Pons (tissue), 1 donor: ENCODE data around the gene HOXD9.

ENCODE experiments used
- DNase-seq: peaks from one replicate; pipeline ENCODE4 v3.0.0-alpha.2; 2016; ENCODE audit warnings: low spot score

The HOXD9 gene

DNA sequence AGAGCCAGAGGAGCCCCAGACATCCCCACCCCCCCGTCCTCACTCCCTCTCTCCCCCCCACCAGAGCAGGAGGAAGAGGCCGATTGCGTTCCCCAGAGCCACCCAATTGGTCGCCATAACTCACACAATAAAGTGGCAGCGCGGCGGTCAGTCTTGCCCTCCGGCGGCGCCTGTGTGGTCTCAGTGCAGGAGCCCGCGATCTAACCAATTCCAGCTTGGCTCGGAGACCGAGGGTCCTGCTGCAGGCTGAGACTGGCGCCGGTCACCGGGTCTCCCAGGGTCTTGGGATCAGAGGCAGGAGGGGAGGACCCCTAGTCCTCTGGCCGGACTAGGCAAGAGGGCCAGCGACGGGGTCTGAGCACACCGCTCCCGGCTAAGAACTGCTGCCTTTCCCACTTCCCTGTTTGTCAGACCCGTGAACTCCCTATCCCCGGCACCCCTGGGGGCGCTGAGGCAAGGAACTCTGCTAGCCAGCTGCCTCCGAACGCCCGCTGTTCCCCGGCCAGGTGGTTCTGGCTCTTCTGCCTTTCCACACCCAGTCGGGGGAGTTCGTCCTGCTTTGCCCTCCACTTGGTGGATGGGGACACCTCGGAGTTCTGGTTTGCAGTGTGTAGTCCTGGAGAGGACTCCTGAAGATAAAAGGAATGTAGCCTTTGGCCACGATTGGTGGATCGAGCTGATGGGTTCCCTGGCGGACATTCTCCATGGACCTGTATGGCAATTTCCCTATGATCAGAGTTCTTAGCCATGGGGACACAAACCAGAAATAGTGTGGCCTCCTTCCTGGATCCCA is 24.0 kb upstream of the HOXD9 start:
- no peak for DNase-seq

DNA sequence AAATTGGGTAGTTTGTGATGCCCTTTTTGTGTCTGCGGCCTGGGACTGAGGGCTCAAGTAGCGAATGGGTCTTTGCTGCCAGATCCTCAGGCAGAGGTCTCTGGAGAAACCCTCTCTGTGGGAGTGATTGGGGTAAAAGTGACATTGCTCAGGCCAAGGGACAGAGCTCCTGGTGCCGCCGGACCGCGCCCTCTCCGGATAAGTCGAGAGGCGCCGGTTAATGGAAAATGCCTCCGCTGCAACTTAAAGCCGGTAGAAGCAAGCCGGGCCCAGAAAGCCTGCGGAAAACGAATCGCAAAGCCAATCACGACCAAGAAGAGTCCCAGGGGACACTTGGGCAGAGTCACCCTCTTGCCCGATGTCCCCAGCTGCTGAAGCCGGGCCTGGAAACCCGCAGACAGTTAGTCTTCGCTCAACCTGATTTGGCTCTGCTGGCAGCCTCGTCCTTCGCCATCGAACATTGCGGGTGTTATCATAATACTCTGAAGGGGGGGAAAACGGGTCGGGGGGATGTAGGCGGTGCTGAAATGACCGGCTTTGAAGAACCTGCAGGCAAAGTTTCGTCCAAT is 23.3 kb upstream of the HOXD9 start:
- DNase-seq: no peak

DNA sequence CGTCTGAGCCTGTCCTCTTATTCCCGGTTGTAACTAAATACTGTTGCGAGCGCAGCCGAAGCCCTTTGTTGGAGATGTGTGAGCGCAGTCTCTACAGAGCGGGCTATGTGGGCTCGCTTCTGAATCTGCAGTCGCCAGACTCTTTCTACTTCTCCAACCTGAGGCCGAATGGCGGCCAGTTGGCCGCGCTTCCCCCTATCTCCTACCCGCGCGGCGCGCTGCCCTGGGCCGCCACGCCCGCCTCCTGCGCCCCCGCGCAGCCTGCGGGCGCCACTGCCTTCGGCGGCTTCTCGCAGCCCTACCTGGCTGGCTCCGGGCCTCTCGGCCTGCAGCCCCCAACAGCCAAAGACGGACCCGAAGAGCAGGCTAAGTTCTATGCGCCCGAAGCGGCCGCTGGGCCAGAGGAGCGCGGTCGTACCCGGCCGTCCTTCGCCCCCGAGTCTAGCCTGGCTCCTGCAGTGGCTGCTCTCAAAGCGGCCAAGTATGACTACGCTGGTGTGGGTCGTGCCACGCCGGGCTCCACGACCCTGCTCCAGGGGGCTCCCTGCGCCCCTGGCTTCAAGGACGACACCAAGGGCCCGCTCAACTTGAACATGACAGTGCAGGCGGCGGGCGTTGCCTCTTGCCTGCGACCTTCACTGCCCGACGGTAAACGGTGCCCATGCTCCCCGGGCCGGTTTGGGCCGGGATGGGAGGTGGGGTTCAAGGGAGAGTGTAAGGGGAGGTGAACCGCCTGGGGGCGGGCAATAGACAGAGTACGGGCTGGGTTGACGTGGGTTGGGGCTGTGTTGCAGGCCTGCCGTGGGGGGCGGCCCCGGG is 22.6 kb upstream of the HOXD9 start, which contains the start of gene HOXD12:
Gene HOXD12, plus strand, starts transcription at position 68 of the 819 bp plus-strand sequence. Its CDS starts 7 bp downstream, at position 75.
- no peak for DNase-seq

- no peak for DNase-seq
Observed at GRCh38 chr2:176100547-176101140, 21.9 kb upstream of the HOXD9 start.

DNA sequence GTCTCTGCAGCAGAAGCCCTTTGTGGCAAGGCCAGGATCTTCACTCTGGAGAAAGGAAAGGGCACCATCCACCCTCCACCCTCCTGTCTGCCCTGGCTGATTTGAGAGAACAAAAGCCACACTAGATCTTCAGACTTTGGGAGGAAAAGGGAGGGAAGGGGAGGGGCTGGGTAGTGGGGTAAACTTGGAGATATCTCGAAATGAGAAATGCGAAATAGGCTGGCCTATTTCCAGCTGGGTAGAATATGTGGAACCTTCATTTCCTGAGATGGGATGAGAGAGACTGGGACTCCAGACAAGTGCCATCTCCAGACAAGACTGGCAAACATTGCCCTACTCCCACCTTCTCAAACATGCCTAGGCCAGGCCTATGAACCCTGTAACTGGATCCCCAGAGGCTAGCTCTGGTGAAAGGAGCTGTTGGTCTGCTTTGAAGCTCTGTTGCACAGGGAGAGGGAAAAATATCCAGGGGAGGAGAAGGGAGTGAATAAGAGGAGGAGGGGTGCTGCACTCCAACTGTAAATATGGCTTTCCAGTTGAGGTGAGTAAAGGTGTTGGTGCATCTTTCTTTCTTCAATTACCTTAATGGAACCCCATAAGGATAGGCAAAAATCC is 21.2 kb upstream of the HOXD9 start:
- DNase-seq: no peak

DNA sequence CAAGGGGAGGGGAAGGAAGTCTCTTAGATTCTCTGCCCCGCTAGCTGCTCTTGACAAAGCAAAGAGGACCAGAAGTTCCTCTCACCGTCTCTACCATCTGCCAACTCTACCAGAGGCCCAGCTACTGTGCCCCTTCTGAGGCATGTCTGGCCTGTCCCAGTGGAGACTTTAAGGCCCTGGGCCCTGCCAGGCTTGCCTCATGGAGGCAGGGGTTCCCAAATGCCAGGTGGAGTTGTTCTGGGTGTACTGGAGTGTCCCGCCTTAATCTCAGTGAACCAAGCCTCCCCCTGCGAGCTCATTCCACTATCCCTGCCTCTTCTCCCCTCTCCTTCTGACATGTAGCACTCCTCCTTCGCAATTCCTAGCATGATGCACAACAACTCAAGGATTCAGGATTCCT is 20.7 kb upstream of the HOXD9 start:
- DNase-seq: no peak

DNA sequence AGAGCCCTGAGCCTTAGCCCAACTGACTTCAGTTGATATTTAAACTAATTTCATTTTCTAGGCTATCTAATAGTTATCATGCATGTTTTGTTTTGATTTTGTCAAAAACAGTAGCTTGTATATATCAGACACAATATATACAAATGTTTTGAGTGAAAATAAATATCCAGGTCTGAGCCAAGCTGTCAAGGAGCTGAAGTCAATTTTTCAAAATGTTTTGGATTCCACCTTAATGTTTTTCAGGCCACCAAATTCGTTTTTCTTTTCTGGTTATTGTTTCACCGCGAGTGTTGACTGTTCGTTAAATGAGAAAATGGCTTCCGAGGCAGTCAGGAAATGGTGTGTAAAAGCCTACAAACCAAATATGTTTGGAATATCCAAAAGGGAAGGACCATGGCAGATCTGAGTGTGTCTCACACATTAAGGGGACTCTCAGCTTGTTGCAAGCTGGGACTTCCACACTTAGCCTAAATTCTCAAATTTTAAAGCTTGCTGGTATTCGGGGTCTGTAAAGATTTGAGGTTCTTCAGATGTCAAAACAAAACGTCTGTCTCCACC is 20.1 kb upstream of the HOXD9 start:
- no peak for DNase-seq

- DNase-seq: no peak
Observed at GRCh38 chr2:176103194-176103593, 19.3 kb upstream of the HOXD9 start.

GRCh38 chr2:176103742-176104315 is 18.7 kb upstream of the HOXD9 start:
- no peak for DNase-seq

DNA sequence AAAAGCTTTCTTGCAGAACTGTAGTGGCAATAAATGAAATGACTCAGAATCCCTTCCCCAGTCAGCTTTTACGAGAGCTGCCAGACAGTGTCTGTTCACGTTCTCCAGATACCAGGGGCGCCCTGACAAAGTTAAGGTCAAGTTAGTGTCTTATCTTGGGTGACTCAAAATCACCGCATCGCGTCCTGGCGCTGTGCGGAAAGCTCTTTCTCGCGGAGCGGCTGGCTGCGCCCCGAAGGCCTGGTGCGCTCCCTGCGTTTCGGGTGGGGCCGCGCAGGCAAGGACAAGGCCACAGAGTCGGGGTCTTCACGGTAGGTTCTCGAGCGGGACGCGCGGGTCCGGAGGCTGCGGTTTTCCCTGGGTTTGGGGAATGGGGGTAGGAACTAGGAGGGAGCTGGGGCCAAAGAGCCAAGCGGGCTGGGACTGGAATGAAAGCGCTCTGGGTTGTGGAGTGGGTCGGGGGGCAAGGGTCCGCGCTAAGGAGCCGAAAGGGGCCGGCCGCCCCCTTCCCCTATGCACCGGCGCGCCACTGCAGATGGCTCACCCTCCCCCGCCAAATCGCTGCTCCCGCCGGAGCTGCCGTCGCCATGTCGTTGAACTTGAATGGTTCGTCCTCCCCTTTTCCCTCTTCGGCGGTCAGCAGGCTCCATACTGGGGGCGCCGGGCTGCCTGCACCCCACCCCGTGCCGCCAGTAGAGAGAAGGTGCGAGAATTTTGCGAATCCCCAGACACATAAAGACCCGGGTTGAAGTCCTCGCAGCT is 18.0 kb upstream of the HOXD9 start:
- no peak for DNase-seq

- no peak for DNase-seq
Observed at GRCh38 chr2:176105078-176105729, 17.3 kb upstream of the HOXD9 start.

GRCh38 chr2:176105730-176106580 is 16.6 kb upstream of the HOXD9 start:
- no peak for DNase-seq

DNA sequence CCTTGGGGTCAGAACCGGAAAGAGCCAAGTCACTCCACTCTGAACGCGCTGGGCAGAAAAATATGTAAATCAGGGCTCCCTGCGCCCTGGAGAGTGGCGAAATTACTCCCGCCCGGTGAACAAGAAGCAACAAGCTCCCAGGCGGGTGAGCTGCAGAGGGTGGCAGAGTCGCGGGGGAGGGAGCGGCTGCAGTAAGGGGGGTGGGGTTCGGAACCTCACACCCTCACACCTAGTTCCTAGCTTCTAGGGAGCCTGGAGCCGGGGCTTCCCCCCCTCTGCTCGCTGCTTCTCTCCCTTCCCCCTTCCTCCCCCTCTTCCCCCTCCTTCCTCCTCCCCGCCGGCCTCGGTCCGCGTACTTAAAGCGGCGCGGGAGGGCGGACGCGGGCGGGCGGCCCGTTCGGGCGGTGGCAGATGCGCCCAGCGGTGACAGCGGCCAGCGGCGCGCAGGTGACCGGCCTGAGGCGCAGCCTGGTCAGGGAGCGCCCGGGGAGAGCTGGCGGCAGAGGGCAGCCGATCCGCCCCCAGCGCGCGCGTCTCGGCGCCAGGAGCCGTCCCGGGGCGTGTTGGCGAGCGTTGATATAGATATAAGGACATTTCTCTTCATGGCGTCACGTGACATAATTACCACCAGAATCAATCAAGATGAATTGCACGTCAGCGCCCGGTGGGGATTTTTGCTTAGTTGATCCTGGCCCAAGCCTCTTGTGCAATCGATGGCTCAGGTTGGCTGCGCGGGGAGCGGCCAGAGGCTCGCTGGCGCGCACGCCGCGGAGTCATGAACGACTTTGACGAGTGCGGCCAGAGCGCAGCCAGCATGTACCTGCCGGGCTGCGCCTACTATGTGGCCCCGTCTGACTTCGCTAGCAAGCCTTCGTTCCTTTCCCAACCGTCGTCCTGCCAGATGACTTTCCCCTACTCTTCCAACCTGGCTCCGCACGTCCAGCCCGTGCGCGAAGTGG is 15.7 kb upstream of the HOXD9 start, which contains the start of gene HOXD11:
Gene HOXD11, plus strand, starts transcription at position 700 of the 959 bp plus-strand sequence. Its CDS starts 76 bp downstream, at position 776.
- no peak for DNase-seq

DNA sequence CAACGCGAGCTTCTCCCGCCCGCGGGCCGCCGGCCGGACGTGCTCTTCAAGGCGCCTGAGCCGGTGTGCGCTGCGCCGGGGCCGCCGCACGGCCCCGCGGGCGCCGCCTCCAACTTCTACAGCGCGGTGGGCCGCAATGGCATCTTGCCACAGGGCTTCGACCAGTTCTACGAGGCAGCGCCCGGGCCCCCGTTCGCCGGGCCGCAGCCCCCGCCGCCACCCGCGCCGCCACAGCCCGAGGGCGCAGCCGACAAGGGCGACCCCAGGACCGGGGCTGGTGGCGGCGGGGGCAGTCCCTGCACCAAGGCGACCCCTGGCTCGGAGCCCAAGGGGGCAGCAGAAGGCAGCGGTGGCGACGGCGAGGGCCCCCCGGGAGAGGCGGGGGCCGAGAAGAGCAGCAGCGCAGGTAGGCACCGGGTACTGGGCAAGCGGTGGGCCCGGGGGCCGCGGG is 14.8 kb upstream of the HOXD9 start:
- DNase-seq: no peak

- no peak for DNase-seq
Observed at GRCh38 chr2:176109192-176109901, 13.2 kb upstream of the HOXD9 start.

- DNase-seq: no peak
Observed at GRCh38 chr2:176109946-176110345, 12.6 kb upstream of the HOXD9 start.
